ENCODE results near the gene CHSY1. TPM values are rescaled to one million over a fixed set of nuclear protein-coding genes. Genes with fewer than 3 reads are reported as not detected.

CHSY1 gene
- polyA plus RNA-seq, 2 of the 4 experiments (the other 2 are of a cell fraction): 16.0 to 28.1 TPM

DNA sequence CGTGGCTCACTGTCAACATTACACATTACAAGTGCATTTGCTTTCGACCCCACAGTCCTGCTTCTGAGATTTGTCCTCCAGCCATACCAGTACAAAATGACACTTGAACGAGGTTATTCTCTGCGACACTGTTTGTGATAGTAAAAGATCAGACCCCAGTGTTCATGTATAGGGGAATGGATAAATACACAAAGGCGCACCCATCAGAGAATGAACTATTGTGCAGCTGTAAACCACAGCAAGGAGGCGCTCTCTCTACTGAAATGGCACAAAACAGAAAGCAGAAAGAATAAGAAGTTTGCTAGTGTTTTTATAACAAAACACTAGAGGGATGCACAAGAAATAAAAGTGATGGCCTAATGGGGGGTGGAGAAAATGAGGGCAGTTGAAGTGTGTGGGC is 4.9 kb upstream of the CHSY1 start:
- DNase-seq (ENCODE audit: low read depth in 1 of 2, low spot score in 1 of 2) (peak in 1 of 2 experiments; percentile 51), ATAC-seq (peak in 1 of 2 experiments; percentile 23; a peak in 3 of 6 replicates), FAIRE-seq (no peak)
- ChIA-PET POLR2A (no interaction called here), CTCF (interaction anchor here (0.9 to 9.0 kb wide), 19 partner anchors 9 to 598 kb away, joined by 3 to 275 read pairs (median 14); no protein-coding TSS in a partner anchor)
- H3K9me3 ChIP-seq: no peaks in the 10 kb centered on the region
- no peak overlapping the region for H3K27ac ChIP-seq
- no peak overlapping the region for H3K4me3 ChIP-seq
- TF ChIP-seq CHD4 (IDR thresholded peaks at IDR 0.05; ENCODE audit: borderline replicate concordance) (no peak), KDM1A (IDR thresholded peaks at IDR 0.05; ENCODE audit: low read depth) (no peak), NR3C1 (IDR thresholded peaks at IDR 0.05) (no peak), CBX8 (IDR thresholded peaks at IDR 0.05) (no peak), SMC3 (IDR thresholded peaks at IDR 0.05) (peak; percentile 13; the same call in 1 of the 3 replicates), POLR2AphosphoS2 (conservative IDR thresholded peaks at IDR 0.05; ENCODE audit: low read length) (no peak), ESRRA (IDR thresholded peaks at IDR 0.05; ENCODE audit: borderline replicate concordance, low read length) (no peak), EP300 (IDR thresholded peaks at IDR 0.05) (no peak), CTCF (IDR thresholded peaks at IDR 0.05) (no peak; the same call in 2 of the 3 replicates), RAD21 (conservative IDR thresholded peaks at IDR 0.05 in 1 of 2, IDR thresholded peaks at IDR 0.05 in 1 of 2) (peak in 1 of 2 experiments; percentile 43; a peak in 2 of 5 replicates), ZC3H11A (IDR thresholded peaks at IDR 0.05) (no peak), ZFP36 (IDR thresholded peaks at IDR 0.05; ENCODE audit: borderline replicate concordance, partially characterized antibody) (no peak), HOXB13 (CRISPR knock-in tag; IDR thresholded peaks at IDR 0.05; ENCODE audit: low read depth) (no peak), HDAC2 (IDR thresholded peaks at IDR 0.05) (no peak), PBX3 (IDR thresholded peaks at IDR 0.05) (no peak), NFE2L2 (conservative IDR thresholded peaks at IDR 0.05; ENCODE audit: low read length) (no peak), EHF (CRISPR knock-in tag; IDR thresholded peaks at IDR 0.05) (no peak)
- H3K4me2 ChIP-seq: no peak overlapping the region
- peaks cover 8% of the 10 kb centered on the region; the same call in 2 of the 3 replicates for H3K4me1 ChIP-seq
- 55% methylated on average over 6 of the region's 6 CpGs for WGBS (ENCODE audit: missing lambda C conversion rate)

- FAIRE-seq (no peak), DNase-seq (ENCODE audit: low read depth in 1 of 2, low spot score in 1 of 2) (peak in 1 of 2 experiments; percentile 37), ATAC-seq (no peak)
- Histone ChIP-seq H3K27ac (no peak overlapping the region), H3K4me1 (peaks cover 8% of the 10 kb centered on the region; the same call in 2 of the 3 replicates), H3K9me3 (no peaks in the 10 kb centered on the region), H3K4me2 (no peak overlapping the region), H3K4me3 (no peak overlapping the region)
- CTCF ChIA-PET: interaction anchor here (0.6 to 9.0 kb wide), 12 partner anchors 8 to 338 kb away, joined by 3 to 275 read pairs (median 14); no protein-coding TSS in a partner anchor
- 56% methylated on average over 8 of the region's 8 CpGs for WGBS (ENCODE audit: missing lambda C conversion rate)
- POLR2A ChIA-PET: no interaction called here
- no peak for TF ChIP-seq HOXB5 (CRISPR knock-in tag; IDR thresholded peaks at IDR 0.05)
- no peak for TF ChIP-seq EHF (CRISPR knock-in tag; IDR thresholded peaks at IDR 0.05)
- TF ChIP-seq MAX (IDR thresholded peaks at IDR 0.05): no peak
- TF ChIP-seq REST (IDR thresholded peaks at IDR 0.05): no peak
- TF ChIP-seq NPAS2 (CRISPR knock-in tag; IDR thresholded peaks at IDR 0.05; ENCODE audit: borderline replicate concordance): no peak
- TF ChIP-seq RFX5 (IDR thresholded peaks at IDR 0.05): no peak
- no peak for TF ChIP-seq PHF8 (IDR thresholded peaks at IDR 0.05; ENCODE audit: borderline replicate concordance, low read depth)
- no peak for TF ChIP-seq TFCP2L1 (CRISPR knock-in tag; IDR thresholded peaks at IDR 0.05)
- TF ChIP-seq ELK1 (IDR thresholded peaks at IDR 0.05; ENCODE audit: low read depth, low read length): no peak
- TF ChIP-seq RNF2 (IDR thresholded peaks at IDR 0.05; ENCODE audit: borderline replicate concordance, low read depth): no peak
- TF ChIP-seq RAD21 (conservative IDR thresholded peaks at IDR 0.05 in 1 of 2, IDR thresholded peaks at IDR 0.05 in 1 of 2): no peak
- no peak for TF ChIP-seq HOXB13 (CRISPR knock-in tag; IDR thresholded peaks at IDR 0.05; ENCODE audit: low read depth)
- TF ChIP-seq E2F6 (IDR thresholded peaks at IDR 0.05; ENCODE audit: borderline replicate concordance, low read depth): no peak
- no peak for TF ChIP-seq JUN (IDR thresholded peaks at IDR 0.05)
- no peak for TF ChIP-seq JUNB (IDR thresholded peaks at IDR 0.05)
- TF ChIP-seq POLR2AphosphoS2 (conservative IDR thresholded peaks at IDR 0.05; ENCODE audit: low read length): no peak
Observed at GRCh38 chr15:101255615-101256241, 3.9 kb upstream of the CHSY1 start.

Measured in A549 (cell line).